CMK (cell line): Measurements from ENCODE around the gene NOCT.
"Not testable (repeated sequence)": the region's sequence is repeated elsewhere in the genome, so short reads cannot be mapped to it uniquely, and the experiment has no call there.

Experiments used
- DNase-seq: peaks from one replicate; pipeline ENCODE4 v3.0.0-alpha.2; 2010; ENCODE audit warnings: low read depth

Gene NOCT

DNA sequence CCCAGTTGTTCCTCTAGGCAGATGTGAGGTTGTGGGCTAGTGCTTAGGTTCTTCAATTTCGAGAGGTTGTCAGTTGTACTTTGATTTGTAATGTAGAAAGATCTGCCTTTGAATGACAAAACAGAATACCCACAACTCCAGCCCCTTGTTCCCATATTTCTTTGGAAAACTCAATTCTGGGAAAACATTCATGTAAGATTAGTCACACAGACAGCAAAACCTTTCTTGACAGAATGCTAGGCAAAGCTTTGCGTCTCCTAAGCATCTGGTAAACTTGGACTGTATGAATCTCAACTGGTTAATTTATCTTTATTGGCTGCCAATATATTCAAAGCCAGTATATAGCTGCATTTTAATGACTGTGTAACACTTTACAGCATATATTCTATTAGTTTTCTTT is 34.9 kb downstream of the NOCT start:
- no peak for DNase-seq

DNA sequence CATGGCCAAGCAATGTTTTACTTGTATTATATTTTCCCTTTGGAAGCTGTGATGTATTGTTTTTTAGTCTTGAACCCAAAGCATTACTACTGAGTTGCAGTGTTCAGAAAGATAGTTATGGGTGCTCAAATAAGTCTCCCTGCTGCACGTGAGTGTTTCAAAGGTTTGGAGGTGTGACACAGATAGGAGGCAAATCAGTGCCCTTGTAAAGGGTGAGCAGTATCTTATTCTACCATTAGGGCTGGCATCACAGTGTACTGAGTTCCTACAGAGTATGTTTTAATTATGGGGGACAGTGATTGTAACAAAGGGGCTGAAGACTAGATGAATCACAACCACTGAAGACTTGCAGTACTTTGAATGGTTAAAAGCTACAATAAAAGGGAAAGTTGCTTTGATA is 38.3 kb downstream of the NOCT start:
- no peak for DNase-seq

DNA sequence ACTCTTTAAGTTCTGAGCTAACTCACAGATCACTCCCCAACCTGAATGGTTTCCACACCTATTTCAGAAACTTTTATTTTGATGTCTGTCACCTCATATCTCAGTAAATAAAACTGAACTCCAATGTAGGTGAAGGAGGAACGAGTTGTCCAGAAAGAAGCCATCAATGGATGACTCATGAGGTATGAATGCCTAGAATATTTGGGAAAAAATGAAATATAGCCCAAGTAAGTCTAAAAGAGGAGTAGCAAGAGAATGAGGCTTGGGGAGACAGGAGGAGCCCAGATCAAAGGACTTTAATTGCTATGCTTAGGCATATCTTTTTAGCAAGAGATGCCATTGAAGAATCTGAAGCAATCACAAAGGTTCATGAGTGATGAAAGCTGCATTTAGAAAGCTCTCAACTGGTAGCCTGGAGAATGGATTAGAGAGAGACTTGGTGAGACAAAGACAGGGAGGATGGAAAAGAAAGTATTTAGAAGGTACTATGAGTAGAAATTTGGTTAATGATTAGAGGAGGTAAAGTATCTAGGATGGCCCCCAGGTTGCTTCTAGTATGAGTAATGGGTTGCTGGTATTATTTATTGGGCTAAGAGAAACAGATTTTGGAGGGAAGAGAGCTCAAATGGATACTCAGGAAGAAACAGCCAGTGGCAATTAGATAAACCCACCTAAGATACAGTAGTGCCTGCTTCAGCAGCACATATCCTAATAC is 39.4 kb downstream of the NOCT start:
- DNase-seq, result no peak

DNA sequence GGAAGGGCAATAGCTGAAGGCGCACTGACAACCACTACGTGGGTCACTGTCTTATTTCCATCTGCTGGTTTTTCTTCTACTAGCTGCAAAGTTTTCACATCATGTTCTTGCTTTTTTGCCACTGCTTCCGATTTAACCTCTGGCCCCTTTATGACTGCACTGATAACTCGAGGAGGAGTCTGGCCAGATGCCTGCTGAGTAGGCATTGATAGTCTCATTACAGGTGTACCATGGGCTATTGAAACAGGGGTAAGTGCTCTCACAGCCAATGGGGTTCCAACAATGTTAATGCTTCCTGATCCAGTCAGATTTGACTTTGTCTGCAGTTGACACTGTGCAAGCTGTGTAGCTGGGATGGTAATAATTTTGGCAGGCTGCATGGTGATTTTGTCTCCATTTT is 43.4 kb downstream of the NOCT start:
- DNase-seq, result not testable (repeated sequence)

DNA sequence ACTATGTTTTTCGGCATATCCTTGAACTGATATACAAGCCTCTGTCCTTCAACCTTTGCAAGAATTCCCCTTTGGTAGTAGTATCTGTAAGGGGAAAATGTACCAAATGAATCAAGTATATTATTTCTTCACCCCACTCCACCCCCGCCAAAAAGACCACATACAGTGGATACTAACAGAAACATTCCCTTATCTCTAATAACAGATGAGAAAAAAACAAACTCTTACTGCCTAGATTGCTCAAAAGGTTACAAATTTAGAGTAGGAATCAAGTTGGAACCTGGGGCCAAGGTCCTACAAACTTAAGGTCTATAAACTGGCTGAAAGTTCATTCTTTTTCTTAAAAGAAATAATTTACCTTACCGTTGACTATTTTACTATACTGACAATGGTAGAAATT is 45.0 kb downstream of the NOCT start:
- DNase-seq, result no peak

DNA sequence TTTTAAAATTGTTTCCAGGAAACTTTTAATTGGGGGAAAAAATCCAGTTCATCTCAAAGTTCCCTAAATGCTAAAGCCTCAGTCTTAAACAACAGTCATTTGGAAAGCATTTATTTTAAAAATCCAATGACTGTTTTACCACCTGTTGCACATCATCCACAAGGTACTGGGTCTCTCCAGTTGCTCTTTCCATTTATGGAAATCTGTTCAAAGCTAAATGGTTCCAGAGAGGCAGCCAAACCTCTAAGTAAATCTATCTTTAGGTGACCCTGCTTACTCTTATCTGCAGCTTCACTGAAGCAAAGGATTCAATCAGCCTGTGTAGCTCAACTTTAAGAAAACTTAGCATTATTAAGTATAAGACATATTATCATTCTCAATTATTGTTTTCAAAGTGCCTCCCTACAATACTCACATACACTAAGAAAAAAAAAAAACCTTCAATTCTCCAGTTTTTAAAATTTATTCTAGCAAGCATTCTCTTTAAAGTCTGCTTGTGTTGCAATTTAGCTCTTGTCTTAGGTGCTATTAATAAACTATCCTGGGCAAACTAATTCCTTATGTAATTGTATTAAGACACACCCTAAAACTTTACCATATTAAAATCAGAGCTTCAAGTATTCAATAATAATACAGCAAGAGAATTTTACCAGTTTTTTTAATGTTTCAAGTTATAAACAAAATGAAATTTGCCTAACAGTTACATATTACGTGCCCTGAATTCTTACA is 60.6 kb downstream of the NOCT start:
- DNase-seq, result no peak

DNA sequence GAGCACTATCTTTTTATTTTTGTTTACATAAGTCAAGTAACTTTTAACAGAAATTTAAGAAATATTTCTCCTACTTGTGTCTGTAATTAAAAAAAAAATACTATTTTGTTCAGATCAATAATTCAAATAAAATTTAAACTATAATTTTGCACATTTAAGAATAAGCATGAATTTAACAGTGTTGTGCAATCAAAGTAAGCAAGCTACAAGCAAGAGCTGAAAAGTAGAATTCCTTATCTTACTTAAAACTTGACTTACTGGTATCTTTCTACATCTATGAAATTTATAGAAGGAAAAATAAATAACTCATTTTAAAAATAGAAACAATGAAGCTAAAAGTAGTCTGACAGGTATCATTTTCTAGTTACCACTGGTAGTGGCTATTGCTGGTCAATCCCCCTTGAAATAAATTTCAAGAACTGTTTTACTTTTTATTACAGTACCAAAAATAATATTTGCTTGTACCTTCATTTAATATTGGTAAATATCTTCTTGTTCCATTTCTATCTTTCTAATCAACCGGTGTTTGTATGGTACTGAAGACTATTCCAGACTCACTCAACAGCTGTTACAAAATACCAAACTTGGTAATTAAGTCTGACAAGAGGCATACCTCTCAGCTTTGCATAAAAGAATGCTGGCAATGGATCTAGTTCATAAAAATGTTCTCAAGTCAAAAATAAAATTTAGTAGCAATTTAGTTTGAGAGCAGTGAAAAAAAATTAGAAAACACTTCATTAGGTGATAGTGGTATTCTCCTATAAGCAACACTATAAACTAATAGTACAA is 62.2 kb downstream of the NOCT start:
- DNase-seq, result no peak

DNA sequence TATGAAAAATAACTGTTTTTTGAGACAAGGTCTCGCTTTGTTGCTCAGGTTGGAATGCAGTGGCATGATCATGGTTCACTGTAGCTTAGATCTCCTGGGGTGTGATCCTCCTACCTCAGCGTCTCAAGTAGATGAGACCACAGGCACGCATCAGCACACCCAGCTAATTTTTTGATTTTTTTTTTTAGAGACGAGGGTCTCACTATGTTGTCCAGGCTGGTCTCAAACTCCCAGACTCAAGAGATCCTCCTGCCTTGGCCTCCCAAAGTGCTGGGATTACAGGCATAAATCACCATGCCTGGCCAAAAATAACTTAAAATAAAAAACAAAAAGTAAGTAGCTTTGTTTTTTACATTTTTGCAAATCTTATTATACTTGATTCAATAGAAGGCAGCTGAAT is 63.3 kb downstream of the NOCT start:
- DNase-seq, result no peak

DNA sequence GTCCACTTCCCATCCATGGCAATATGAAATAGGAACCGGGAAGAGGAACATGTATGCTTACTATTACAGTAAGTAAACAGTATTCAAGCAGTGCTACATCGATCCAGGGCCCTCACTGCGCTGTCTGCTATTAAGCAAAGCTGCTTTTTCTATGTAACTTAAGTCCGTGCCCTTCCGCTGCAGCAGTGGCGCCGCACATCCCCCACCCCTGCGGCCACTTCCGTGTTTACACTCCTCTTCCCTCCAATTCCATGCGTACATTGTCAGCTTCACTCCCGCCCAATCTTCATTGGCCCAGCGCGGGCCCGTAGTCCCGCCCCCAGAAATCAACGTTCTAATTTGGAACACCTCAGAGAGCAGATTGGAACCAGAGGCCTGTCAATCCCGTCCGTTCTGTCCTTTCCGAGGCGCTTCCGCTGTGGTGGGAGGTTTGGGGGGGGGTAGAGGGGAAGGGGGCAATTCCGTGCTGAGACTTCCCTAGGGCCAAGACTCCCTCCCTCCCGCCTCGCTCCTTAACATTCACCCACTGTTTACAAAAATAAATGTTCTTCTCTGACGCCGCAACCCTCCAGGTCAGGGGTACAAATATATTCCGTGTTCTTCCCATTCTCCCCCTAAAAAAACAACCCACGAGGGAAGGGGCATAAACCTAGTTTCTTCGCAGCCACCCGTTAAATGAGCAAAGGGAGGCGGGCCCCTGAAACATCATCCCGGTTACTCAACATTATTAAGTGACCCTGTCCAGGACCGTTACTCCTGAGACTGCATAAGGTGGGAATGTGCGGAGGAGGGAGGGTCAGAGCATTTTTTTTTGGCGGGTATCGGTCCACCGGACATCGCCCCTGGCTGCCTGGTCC is 67.4 kb downstream of the NOCT start:
- DNase-seq, result peak; percentile 89

DNA sequence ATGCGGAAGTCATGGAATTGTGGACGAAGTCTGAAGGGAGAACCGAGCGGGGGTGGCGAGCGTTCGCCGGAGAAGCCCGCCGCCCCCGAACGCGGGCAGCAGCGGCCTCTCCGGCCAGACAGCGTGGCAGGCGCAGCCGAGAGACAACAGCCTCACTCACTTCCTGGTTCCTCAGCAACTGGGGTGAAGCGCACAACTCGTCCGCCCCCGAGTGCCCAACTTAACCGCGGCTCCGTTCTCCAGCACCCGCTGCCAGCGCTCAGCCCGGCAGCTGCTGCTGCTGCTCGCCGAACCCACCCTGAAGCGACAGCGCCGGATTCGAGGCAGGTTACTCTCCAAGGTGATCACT is 68.0 kb downstream of the NOCT start:
- DNase-seq, result peak; percentile 29

DNA sequence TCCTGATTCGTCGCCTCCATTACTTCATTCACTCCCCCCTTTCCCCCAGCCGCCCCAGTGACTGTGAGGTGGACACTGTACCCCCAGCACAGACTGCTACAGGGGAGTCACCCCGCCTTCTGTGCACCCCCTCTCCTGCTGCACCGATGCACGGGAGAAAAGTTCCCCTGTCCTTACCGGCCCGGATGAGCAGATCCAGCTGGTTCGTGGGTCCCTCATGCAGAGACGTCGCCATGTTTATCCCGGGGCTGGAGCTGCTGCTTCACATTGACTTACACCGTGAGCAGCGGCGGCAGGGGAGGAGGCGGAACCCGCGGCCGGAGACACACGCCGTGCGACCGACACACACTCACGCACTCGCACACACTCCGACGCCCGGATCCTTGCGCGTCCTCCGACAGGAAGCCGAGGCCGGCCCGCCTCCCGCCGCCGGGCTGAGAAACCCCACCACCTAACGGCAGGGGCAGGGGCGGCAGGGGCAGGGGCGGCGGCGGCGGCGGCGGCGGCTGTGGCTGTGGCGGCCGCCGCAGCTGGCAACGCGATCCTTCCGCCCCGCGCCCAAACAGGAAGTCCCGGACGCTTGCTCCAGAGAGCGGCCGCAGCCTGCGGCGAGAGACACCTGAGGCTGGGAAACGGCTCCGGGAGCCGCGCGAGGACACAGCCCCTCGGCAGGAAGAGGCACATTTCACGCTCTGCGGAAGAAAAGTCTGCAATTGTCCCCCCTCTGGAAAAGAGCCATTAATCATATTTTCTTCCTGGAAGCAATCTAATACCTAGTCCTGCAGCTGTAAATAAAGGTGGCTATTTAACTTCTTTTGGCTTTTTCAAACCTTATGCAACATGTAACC is 68.6 kb downstream of the NOCT start:
- peak; percentile 72 for DNase-seq

DNA sequence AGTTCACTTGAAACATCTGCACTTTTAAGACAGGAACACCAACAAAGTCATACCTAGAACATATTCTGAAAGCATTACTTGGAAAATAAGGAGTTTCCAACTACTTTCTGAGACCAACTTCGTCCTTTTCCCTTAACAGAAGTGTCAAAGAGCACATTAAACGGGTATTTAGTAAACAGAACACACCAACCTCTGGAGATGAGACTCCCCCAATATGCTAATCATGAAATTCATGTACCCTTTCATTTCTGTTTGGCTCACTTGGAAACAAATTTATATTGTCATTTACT is 69.2 kb downstream of the NOCT start:
- DNase-seq, result no peak

DNA sequence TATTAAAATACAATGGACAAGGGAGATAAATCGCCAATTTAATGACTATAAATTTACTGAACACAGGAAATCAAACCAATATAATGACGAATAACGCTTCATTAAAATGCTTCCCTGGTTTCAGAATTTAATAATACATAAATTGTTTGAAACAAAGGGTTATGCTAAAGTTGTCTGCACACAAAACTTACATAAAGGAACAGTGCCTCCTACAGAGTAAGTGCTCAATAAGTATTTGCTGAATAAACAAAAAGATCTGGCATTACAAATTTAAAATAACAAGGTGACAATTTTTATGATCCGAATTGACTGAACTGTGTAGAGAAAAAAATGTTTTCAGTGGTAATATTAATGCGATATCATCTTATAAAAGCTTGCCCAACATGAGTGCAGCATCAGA is 69.6 kb downstream of the NOCT start:
- no peak for DNase-seq

DNA sequence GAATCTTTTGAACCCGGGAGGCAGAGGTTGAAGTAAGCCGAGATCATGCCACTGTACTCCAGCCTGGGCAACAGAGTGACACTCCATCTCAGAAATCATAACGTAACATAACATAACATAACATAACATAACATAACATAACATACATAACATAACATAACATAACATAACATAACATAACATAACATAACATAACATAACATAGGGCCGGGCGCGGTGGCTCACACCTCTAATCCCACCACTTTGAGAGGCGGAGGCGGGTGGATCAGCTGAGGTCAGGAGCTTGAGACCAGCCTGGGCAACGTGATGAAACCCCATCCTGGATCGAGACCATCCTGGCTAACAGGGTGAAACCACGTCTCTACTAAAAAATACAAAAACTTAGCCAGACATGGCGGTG is 76.7 kb downstream of the NOCT start:
- no peak for DNase-seq
